HT-29 (cell line): Measurements from ENCODE around the gene GAL. TPM values are rescaled to one million over a fixed set of nuclear protein-coding genes. Genes with fewer than 3 reads are reported as not detected.
A peak's percentile ranks its signal among the peaks of the same experiment; 100 is the strongest.

Experiments used
- DNase-seq: peaks from one replicate; pipeline ENCODE4 v3.0.0-alpha.2; 2015; ENCODE audit warnings: low spot score
- total RNA-seq: library from RNA; depleted of rRNA; stranded (reverse); fragments of >200 nt; shearing (Covaris generic); gene quantifications from 2 replicates; pipeline ENCODE4 v1.2.3, GENCODE V29; 2014

GAL gene
- total RNA-seq, 1 experiment from 2014 or later: not detected

DNA sequence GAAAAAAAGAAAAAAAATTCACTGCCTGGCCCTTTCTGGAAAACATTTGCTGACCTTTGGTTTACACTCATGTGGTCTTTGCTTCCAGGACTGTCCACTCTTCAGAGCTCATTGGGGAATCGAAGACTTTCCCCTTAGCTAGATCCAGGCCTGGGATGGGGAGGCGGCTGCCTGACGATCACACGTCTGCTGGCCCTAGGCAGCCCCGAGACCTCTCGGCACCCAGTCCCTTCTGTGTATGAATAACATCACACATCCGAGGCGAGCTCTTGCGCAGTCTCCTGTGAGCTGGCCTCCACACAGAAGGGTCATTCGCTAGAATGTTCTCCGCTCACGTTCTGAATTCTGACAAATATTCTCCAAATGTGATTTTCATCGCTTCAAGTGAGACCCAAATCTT is 25.7 kb upstream of the GAL start:
- no peak for DNase-seq

DNA sequence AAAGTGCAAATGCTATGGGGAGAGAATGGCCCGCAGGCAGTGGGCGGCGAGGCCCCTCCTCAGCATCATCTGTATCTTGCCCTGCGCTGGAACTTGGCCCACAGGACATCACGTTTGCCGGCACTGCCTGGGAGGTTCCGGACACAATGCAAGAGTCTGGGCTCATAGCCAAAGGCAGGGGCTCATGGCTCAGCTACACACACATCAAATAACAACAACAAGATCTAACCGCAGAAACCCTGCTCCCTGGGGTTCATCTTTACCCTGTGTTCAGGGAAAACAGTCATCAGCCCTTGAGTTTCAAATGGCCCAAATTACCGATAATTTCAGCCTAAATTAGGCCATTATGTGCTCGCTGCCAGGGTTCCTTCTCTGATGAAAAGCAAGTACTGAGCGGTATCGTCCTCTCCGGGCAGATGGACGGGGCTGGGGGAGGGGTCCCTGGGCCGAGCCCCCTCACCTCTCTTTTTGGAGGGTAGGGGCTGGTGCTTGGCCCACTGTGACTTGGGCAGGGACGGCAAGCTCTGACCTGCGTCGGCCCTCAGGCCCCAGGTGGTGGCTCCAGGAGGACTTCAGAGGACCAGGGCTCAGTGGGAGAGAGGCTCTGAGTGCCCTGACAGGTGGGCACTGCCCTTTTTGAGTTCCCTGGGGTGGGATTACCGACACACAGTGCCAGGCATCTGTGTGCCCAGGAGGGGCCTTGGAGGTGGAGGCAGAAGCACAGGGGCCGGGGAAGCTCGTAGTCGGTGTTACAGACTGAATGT is 25.0 kb upstream of the GAL start:
- no peak for DNase-seq

DNA sequence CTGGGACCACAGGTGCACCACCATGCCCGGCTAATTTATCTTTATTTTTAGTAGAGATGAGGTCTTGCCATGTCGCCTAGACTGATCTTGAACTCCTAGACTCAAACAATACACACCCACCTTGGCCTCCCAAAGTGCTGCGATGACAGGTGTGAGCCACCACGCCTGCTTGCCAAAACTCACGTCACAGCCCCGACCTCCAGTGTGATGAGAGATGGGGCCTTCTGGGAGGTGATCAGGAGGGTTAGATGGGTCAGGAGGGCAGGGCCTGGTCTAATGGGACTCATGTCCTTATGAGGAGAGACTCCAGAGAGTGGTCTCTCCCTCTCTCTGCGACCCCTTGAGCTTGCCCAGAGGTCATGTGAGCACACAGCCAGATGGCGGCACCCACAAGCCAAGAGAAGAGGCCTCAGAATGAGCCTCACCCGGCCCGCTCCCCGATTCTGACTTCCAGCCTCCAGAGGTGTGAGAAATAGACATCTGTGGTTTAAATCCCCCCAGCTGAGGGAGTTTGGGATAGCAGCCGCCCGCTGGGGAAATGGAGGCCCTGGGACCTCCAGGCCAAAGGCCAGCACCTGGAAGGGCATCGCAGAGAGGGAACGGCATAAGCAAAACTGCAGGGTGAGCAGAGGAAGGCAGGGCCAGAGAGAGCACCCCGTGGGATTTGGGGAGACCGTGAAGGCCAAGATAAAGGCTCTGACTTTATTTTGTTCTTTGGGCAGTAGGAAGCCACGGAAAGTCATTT is 24.1 kb upstream of the GAL start:
- no peak for DNase-seq

DNA sequence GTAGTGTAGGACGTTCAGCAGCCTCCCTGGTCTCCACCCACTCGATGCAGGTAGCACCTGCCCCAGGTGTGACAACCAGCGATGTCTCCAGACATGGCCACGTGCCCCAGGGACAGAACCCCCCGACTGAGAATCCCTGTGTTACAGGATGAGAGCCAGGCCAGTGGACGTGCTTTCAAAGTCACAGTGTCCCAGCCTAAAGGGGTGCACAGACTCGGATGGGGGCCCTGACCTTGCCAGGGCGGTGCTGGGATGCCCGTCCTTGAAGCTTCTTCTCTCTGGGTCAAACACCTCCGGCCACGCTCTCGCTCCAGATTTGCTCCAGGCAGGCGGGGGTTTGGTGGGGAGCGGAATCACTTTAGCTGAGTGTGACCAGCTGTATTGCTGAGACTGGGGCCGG is 23.3 kb upstream of the GAL start:
- DNase-seq: no peak

DNA sequence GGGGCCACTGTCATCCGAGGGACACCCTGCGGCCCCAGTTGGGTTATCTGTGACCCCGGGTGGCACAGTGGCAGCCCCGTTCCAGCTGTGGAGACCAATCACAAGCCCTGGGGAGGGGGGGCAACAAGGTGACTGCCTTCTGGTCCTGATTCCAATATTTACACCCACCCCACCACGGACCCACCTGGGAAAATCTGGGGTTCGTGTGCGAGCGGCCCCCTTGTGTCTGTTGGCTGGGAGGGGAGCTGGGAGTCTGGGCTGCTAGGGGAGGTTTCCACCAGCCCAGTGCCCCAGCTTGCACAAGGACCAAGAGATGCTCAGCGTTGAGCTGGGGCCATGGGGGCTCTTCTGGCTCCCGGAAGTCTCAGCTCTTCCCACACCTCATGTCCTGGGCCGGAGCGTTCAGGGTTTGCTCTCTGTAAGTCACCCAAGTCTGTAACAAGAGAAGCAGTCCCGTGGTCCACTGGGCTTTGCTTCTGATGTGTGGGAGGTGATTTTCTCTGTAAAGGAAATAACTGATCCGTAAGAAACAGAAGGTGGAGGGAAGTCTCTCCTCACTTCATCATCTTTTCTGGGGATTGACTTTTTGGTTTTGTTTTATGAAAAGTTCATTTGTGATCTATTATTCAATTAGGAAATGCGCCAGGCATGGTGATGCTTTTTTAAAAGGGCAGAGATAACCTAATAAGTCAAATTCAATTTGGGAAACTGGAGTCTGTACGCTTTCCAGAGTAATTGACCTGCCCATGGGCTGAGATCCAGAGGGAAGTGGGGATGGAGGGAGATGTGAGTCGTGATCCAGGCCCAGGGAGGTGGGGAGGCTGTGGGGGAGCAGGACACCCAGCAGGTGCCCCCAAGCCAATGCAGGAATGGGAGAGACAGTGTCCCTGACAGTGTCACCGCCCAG is 22.4 kb upstream of the GAL start:
- DNase-seq: no peak

GRCh38 chr11:68663482-68664010 is 20.8 kb upstream of the GAL start:
- no peak for DNase-seq

DNA sequence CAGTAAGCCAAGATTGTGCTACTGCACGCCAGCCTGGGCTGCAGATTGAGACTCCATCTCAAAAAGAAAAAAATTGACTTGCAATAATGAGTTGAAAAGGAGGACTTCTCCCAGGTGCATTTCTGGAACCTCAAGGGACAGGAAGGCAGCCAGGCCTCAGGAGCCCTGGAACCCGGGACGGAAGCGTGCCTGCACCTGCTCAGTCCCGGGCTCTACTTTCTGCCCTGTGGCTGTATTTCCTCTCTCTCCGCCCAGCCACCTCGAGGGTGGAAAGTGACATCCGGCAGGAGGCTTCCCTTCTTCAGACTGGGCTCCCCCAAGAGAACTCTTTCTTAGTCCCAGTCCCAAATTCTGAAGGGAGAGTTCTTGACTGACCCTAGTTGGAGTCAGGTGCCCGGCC is 20.2 kb upstream of the GAL start:
- DNase-seq: no peak

- DNase-seq: no peak
These were observed 19.4 kb upstream of the GAL start for GRCh38 chr11:68664906-68665305.

DNA sequence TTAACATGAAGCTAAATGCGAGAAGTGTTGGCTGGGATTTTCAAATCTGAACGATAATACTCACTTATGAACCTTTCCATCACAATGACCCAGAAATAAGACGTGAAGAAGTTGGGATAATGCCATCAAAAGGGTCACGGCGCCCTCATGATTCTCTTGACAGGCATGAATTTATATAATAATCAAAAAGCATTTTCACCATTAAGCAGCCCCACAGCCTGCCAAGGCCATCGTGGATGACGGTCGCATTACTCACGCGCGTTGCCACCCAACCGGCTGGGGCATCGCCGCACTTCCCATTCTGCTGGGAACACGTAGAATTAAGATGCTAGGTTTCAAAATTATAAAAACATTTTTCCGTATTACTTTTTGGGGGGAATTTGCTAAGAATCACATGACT is 18.9 kb upstream of the GAL start:
- no peak for DNase-seq

DNA sequence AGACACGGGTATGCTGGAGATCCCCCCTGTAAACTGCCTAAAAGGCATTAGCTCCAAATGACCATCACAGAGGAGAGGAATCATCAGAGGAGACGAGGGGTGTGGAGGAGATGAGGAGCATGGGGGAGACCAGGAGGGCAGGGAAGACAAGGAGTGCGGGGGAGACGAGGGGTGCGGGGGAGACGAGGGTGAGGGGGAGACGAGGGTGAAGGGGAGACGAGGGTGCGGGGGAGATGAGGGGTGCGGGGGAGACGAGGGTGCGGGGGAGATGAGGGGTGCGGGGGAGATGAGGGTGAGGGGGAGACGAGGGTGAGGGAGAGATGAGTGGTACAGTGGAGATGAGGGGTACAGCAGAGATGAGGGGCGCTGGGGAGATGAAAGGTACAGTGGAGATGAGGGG is 17.5 kb upstream of the GAL start:
- DNase-seq: no peak

DNA sequence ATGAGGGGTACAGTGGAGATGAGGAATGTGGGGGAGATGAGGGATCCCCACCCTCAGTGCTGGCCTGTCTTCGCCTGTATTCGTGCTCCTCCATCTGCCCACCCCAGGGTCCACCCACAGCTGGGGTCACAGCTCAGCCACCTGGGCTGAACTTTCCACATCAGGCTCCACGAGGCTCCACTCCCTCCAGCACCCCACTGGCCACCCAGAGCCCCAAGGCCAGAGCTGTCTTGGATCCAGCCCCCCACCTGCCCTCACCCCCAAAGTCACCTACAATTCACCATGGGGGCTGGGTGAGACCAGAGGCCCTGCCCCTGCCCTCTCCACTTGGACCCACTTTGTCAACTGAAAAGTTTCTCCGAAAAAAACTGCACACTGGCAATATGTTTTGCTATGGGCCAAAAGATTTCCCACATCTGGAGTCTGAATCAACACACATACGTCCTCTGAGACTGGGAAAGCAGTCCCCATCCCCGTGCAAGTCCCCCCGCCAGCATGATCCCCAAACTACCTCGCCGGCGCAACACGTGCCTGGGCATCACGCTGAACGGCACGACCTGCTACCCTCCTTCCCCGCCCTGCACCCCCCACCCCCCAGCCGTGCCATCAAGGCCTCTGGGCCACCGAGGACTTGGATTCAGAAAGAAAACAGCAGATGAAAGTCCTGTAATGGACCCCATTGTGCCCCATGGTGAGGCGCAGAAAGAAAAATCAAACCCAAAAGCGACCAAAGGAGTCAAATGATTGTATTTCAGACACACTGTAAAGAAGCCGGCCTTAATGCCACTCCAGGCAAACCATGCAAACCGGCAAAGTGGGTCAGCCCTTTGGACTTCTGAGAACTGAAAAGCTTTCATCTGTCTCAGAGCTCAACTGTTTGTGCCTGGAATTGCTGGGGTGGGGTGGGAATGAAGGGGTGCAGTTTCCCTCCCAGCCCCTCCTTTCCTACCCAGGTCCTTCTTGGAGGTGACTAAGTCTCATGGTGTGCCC is 16.5 kb upstream of the GAL start:
- no peak for DNase-seq

- no peak for DNase-seq
These were observed 14.8 kb upstream of the GAL start for GRCh38 chr11:68669301-68670090.

DNA sequence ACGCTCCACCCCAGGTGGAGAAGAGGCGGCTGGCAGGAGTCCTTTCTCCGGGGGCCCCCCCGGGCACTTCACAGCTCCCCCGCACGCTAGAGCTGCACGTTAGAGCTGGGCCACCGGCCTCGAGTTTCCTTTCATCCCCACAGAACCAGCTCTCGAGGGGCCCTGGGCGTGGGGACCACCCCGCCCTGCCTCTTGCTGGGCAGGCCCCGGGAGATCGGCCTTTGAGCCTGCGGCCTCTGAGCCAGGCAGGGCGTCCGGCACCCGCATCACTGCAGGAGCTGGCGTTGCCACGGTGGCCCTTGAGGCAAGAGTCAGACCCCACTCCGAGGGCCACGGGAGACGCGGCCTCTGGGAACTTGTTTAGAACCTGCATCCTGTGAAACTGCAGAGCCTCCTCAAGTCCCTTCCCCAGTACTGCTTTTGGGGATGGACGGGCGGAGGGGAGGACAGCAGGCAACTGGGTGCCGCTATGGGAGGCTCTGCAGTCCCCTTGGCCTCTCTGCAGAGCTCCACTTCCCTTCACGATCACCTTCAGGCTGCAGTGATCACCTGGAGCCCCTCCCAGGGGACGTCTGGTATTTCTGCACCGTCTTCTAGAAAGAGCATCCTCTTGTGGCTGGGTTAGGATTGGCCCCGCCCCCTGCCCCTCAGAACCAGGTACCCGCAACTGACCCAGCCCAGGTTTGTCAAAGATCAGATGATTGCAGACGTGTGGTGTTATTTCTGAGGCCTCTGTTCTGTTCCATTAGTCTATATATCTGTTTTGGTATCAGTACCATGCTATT is 13.9 kb upstream of the GAL start:
- no peak for DNase-seq

GRCh38 chr11:68673306-68673945 is 10.9 kb upstream of the GAL start:
- DNase-seq: no peak

GRCh38 chr11:68673991-68674390 is 10.4 kb upstream of the GAL start:
- DNase-seq: no peak

GRCh38 chr11:68674461-68674860 is 9.9 kb upstream of the GAL start:
- no peak for DNase-seq

GRCh38 chr11:68677432-68677831 is 6.9 kb upstream of the GAL start:
- DNase-seq: peak; percentile 28

DNA sequence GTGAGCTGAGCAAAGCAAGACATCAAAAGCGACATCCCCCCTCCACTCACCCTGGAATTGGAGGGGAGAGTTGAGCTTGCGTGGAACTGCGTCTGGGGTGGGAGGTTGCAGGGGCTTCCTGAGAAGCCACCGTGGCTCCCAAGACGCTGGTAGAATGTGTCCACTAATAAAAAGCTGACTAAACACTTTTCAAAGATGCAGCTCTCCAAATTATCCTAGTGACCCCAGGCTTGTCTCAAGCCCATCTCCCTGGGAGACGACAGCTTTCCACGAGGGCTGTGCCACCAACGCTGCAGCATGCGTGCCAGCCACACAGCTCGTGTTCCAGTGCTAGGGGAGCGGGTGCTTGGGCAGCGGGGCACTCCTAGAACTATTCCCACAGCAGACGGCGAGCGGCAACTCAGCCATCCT is 6.3 kb upstream of the GAL start:
- DNase-seq: no peak
